CD4-positive, alpha-beta T cell treated with Interleukin-6 at 100 ng/mL for 8 hours (primary cell): Measurements from ENCODE around the gene PDLIM7.
"Not testable (repeated sequence)": the region's sequence is repeated elsewhere in the genome, so short reads cannot be mapped to it uniquely, and the experiment has no call there.

Experiments used
- DNase-seq: peaks from one replicate; pipeline ENCODE4 v3.0.0-alpha.2; 2020; ENCODE audit warnings: mixed read lengths, low spot score

Gene PDLIM7

DNA sequence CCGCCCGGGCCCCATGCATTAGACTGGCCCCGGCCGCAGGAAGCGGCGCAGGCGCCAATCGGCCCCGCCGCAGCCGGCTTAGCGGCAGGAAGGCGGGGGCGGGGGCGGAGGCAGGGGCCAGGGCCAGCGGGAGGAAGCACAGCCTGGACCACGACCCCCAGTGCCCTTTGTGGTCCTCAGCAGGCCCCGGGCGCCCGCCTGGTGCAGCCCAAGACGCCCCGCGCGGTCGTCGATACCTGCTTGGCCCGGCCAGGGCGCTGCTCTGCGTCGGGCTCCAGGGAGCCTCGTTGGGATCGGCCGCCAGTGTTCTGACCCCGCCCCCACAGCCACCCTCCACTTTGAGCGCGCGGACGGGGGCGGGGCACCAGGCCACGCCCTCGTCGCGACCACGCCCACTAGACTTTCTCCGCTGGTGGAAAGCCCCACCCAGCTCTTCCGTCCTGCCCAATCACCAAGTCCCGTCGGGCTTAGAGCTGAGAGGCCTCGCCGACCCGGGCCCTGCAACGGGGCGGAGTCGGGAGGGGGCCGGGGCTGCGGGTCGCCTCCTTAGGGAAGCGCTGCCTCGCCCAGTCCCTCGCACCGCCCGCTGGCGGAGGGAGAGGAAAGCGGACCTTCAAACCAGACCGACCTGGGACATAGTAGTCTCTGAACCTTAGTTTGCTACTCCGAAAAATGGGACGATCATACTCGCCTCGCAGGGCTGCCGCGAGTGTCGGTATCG, at the start of gene PDLIM7:
PDLIM7 (minus strand) TSS at position 313 of the 721 bp plus-strand sequence. CDS start 1,092 bp downstream, outside the sequence.
- DNase-seq, result peak; percentile 94

GRCh38 chr5:177546258-177546741, 48.9 kb upstream of the PDLIM7 start:
- DNase-seq, result no peak

DNA sequence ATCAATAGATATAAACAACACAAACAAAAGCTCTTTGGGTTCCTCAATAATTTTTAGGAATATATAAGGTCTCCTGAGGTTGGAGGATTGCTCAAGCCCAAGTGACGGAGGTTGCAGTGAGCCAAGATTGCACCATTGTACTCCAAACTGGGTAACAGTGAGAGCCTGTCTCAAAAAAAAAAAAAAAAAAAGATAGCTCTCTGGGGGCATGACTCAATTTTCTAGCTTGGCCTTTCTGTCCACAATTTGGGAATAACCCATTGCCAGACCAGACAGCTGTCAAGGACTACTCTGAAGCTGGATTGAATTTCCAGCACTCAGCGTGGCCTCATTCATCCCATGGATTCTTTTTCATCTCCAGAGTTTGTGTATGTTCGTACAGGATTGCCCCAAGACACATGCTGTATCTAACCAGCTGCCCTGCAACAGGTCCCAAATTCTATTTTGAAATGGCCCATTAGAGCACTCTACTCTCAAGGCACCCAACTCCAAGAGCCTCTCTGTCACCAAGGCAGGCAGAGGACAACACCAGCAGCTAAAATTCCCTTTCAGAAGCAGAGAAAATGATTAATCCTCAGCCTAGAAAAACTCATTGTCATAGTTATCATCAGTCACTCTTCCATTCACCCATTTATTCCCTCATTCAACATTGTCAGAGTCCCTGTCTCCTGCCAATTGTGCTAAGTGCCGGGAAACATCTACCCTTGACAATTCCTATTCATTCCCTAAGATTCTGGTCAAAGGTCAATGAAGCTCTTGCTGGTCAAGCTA, 48.3 kb upstream of the PDLIM7 start:
- no peak for DNase-seq

DNA sequence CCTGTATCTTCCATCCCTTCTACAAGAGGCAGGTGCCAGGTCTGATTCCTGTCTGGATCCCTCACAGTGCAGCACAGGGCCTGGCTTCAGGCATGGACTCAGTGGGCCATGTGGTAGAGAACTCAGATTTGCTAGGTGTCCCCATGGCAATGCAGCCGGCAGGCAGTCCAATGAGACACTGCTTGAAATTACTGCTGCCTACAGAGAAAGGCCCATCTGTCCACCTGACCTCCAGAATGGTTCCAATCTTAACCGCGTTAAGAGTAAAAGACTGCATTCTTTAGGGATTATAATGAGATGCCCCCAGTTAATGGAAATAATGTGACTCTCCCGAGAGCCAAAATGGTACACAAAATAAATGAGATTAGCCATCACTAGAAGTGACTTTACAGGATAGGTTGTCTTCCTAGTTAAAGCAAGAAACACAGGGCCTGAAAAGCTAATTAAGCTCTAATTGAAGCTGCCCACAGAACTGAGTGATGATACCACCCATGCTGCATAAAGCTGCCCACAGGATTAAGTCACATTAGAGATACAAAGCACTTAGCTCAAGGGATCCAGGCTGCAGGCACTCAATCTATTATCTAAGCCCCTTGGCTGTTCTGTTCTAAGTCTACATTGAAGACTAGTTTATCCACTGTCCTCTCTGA, 45.5 kb upstream of the PDLIM7 start:
- no peak for DNase-seq

DNA sequence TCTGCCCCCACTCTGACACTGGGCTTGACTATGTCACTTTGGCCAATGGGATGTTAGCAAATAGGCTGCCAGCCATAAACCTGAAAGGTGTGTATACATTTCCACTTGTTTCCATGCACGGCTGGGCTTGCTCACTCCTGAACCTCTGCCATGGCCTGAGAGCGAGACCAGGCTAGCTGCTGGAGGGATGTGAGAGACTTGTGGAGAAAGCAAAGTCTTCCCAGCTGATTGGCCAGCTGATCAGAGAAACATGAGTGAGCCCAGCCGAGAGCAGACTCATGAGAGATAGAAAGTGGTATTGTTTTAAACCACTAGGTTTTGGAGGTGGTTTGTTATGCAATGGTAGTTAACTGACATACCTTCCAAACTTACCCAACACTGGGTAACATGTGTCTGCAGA, 43.0 kb upstream of the PDLIM7 start:
- DNase-seq, result no peak

- no peak for DNase-seq
Observed at GRCh38 chr5:177539411-177539810, 42.0 kb upstream of the PDLIM7 start.

GRCh38 chr5:177538876-177539275, 41.5 kb upstream of the PDLIM7 start:
- no peak for DNase-seq

DNA sequence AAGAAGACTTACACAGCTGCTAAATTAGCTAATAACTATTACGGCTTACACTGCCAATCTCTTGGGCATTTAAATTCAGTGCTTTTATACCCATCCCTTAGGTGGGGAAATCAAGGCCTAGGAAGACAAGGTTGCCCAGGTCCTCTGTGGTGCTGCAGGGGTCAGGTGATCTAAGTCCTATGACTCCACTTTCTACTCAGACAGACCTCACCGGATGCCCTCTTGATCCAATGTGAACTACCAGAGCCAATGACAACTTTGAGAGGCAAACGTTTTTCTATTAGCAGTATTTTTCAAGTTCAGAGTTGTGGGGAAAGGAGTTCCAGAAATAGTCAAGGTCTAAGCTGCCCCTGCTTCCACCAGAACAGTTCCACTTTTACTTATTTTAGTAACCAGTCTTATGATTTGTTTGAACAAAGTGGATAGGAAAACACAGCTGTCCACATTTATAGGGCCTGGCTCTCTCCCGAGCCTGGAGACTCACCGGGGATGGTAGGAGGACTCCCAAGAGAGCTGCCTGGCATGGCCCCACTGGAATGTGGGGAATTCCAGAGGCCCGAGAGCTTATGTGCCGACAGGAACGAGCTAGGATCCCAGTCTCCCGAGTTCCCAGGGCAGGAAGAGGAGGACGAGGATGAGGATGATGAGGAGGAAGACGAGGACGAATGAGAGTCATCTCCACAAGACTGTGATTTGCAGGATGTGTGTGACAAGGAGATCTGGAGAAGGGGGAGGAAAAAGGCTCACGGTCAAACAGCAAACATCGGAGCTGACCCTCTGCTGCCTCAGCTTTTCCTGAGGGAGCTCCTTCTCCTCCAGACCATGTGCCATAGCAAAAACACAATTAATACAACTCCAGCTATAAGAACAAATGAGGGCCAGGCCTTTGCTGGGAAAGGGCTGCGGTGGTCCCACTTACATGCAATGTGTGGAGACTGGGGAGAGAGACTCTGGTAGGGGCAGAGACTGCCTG, 40.3 kb upstream of the PDLIM7 start:
- DNase-seq, result no peak

DNA sequence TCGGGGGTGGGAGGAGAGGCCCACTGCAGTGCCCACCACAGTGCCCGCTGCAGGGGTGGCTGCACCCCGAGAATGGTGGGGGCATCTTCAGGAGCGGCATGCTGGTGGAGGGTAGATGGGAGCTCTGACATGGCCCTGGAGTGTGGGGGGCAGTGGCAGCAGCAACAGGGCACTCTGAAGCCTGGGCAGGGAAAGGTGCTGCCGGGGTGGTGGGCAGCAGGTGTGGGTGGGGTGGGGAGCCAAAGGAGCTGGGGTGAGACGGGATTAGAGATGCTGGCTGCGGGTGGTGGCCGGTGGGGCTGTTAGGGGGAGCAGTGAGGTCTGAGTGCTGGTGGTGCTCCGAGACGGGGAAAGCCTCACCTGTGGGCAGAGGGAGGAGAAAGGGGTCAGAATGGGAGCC, 39.0 kb upstream of the PDLIM7 start:
- DNase-seq, result no peak

- no peak for DNase-seq
Observed at GRCh38 chr5:177535125-177535524, 37.7 kb upstream of the PDLIM7 start.

DNA sequence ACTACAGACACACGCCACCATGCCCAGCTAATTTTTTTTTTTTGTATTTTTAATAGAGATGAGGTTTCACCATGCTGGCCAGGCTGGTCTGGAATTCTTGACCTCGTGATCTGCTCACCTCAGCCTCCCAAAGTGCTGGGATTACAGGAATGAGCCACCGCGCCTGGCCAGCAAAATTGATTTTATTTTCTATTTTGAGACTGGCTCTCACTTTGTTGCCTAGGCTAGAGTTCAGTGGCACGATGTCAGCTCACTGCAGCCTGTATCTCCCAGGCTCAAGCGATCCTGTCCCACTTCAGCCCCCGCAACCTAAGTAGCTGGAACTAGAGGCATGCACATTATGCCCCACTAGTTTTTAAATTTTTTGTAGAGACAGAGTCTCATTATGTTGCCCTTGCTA, 37.0 kb upstream of the PDLIM7 start:
- DNase-seq, result not testable (repeated sequence)

DNA sequence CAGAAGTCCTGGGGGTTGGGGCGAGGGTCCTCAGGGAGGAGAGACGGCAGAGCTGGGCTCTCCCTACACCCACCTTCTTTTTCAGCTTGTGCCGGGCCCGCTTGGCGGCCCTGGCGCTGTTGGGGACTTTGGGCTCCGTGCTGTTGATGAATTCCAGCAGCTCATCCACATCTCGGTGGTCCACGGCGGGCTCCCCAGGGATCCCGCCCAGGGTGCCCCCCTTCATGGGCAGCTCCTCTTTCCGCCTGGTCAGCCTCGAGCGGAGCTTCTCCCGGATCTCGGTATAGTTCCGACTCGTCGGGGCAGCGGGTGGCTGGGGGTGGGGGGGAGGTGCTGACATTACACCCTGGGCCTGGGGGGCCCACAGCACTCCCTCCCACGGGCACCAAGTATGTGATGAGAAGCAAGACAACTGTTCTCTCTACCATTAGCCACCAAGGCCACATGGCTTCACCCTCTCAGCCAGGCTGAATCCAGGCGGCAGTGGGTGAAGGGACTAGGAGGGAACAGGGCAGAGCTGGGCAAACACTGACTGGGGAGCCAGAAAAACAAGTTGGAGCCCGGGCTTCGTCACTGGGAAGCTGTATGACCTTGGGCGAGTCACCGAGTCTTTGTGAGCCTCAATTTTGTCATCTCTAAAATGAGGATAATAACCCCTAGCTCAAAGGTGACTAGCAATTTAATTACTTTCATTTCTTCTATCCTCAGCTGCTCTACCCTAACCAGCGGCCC, 34.0 kb upstream of the PDLIM7 start:
- no peak for DNase-seq

- no peak for DNase-seq
Observed at GRCh38 chr5:177530638-177531037, 33.2 kb upstream of the PDLIM7 start.

GRCh38 chr5:177529247-177530203, 32.1 kb upstream of the PDLIM7 start:
- DNase-seq, result no peak

DNA sequence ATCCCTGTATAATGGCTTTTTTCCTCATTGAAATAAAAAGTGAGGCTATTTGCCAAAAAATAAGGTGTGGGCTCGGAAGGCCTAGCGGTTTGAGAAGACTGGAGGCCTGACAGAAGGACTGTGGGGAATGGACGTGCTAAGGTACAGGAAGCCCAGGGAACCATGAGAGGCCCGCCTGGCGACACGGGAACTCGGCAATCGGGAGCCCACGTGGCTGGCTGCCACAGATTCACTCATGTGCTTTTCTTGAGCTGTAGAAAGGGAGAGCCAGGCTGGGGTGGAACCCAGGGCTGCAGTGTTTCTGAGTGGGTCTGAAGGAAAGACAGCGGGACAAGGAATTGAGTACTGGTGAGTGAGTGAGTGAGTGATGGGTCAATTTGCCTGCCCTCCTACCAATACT, 31.2 kb upstream of the PDLIM7 start:
- DNase-seq, result no peak

- DNase-seq, result no peak
Observed at GRCh38 chr5:177527595-177527994, 30.2 kb upstream of the PDLIM7 start.

GRCh38 chr5:177526791-177527190, 29.4 kb upstream of the PDLIM7 start:
- no peak for DNase-seq

DNA sequence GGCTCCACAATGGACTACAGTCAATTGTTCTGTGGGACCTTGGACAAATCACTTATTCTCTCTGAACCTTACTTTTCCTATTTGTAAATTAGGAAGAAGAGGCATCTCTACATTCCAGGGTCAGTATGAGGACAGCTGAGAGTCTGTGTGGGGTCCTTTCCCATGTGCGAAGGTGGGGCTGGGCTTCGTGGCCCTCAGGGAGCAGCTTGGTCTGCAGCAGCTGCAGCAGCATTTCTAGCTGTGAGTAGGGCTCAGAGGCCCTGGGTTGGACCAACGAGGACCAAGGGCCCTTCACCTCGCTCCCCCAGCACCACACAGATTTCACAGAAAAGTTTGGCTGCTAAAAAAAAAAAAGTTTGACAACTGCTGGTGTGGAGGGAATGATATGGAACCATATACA, 28.8 kb upstream of the PDLIM7 start:
- no peak for DNase-seq

GRCh38 chr5:177524941-177525655, 27.7 kb upstream of the PDLIM7 start:
- no peak for DNase-seq
